Measurements from ENCODE around the gene ME2.

DNA sequence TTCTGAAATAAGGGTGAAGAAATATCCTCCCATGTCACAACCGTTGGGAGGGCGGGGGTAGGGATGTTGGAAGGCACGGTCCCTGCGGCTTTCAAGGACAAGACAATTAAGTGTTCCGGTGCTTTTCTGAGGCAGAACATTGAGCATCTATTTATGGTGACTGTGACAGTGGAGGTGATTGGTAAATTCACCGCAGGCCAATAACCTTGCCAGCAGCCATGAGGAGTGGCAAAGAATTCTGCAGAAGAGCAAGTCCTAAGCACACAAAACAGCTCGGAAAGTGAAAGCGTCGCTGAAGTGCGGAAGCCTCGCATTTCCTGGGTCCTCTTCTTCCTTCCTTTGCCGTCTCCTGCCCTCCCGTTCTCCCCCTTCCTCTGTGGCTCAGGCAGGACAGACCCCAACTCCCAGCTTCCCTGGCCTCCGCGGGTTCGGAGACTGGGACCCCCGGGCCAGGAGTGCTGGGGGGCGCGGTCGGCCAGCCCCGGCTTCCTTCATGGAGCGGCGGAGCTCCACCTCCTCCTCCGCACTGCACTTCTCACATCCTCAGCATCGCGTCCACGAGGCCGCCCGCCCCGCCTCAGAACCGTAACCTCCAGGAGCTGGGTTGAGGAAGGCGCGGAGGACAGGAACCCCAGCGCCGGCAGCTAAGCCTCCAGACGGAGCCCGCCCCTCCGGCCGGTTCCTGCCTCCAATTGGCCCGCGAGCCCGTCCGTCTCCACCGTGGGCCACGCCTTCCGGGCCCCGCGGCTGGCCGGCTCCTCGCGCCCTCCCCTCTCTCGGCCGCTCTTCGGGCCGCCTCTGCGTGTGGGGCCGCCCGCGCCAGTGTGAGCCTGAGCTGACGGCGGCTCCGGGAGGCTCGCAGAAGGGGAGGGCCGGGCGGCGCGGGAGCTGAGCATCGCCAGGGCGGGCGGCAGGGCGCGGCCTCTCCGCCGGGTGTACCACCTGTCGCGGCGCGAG, at the start of gene ME2:
- TF ChIP-seq, protein P1, sequence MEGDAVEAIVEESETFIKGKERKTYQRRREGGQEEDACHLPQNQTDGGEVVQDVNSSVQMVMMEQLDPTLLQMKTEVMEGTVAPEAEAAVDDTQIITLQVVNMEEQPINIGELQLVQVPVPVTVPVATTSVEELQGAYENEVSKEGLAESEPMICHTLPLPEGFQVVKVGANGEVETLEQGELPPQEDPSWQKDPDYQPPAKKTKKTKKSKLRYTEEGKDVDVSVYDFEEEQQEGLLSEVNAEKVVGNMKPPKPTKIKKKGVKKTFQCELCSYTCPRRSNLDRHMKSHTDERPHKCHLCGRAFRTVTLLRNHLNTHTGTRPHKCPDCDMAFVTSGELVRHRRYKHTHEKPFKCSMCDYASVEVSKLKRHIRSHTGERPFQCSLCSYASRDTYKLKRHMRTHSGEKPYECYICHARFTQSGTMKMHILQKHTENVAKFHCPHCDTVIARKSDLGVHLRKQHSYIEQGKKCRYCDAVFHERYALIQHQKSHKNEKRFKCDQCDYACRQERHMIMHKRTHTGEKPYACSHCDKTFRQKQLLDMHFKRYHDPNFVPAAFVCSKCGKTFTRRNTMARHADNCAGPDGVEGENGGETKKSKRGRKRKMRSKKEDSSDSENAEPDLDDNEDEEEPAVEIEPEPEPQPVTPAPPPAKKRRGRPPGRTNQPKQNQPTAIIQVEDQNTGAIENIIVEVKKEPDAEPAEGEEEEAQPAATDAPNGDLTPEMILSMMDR (IDR thresholded peaks at IDR 0.05; ENCODE audit: low read depth, low read length, poor library complexity, severe bottlenecking): no peak
- TF ChIP-seq EZH2phosphoT487 (IDR thresholded peaks at IDR 0.05; ENCODE audit: borderline replicate concordance, low read length): no peak
